HCT116 (cell line): ENCODE measurements around the gene YWHAG. TPM values are rescaled to one million over a fixed set of nuclear protein-coding genes. Genes with fewer than 3 reads are reported as not detected.

Experiments
- ATAC-seq: fragments of 200-7000 bp; cut with Tn5 transposase; 2 replicates; pipeline ENCODE4 v1.9.1; 2020; ENCODE audit warnings: mild to moderate bottlenecking, moderate library complexity
- BruUV-seq: library from RNA; stranded (reverse); fragments of 400-500 nt; replicated peaks from 2 replicates; lab custom pipeline; 2021; lab: Mats Ljungman, UMichigan
- CTCF ChIA-PET: fragments of 300-600 bp; sonication (Branson Sonifier 250); formaldehyde crosslinking; loops from one replicate; lab custom pipeline; 2021; ENCODE audit warnings: antibody characterized with exemption; lab: Charles Lee
- POLR2A ChIA-PET: fragments of 300-600, 350-600 bp; sonication (Branson Sonifier 250); formaldehyde crosslinking; loops from one replicate; lab custom pipeline; 2021; ENCODE audit warnings: antibody characterized with exemption; lab: Charles Lee
- RAD21 ChIA-PET, 2 experiments: fragments of 300-600 bp; sonication (Branson Sonifier 250); formaldehyde crosslinking; loops; one replicate each; lab custom pipeline; 2023; ENCODE audit warnings: low total read pairs in 2 of 2; ENCODE audit not compliant: uncharacterized antibody in 2 of 2, unreplicated experiment in 2 of 2, low non-redundant PET in 1 of 2; lab: Charles Lee
- DNase-seq: peaks from one replicate; pipeline ENCODE4 v3.0.0-alpha.2; 2010; ENCODE audit warnings: low read depth, low spot score
- H2AFZ ChIP-seq: fragments of 200-600 bp; shearing (Covaris generic), sonication (generic); 2 replicates; pipeline ENCODE4 v1.6.1; 2017; ENCODE audit warnings: low read depth, mixed run types, mixed read lengths, antibody characterized with exemption, low read length; ENCODE audit not compliant: poor library complexity, severe bottlenecking
- H3K27ac ChIP-seq: 2 replicates; pipeline ENCODE4 v1.5.1; 2012; ENCODE audit warnings: low read depth, low read length
- H3K27me3 ChIP-seq: fragments of 200-600 bp; sonication (generic); 2 replicates; pipeline ENCODE4 v1.6.1; 2016; ENCODE audit warnings: mixed run types, low read length, mixed read lengths; ENCODE audit not compliant: insufficient read depth
- H3K36me3 ChIP-seq, 2 experiments: fragments of 200-500 bp in 1 of 2; fragments of 200-600 bp in 1 of 2; sonication (Bioruptor generic) in 1 of 2; sonication (generic) in 1 of 2; 2 replicates each; pipeline versions ENCODE4 v1.5.1 to v1.6.1; 2014 to 2016; ENCODE audit warnings: low read length in 2 of 2, inconsistent platforms in 1 of 2, mixed read lengths in 1 of 2, mixed run types in 1 of 2; ENCODE audit not compliant: insufficient read depth in 2 of 2, control insufficient read depth in 1 of 2
- H3K4me1 ChIP-seq, 2 experiments: fragments of 200-600 bp in 1 of 2; sonication (generic) in 1 of 2; 2 replicates each; pipeline versions ENCODE4 v1.5.1 to v1.6.1; 2012 to 2017; ENCODE audit warnings: low read length in 2 of 2, inconsistent platforms in 1 of 2, mild to moderate bottlenecking in 1 of 2, mixed read lengths in 1 of 2, mixed run types in 1 of 2, moderate library complexity in 1 of 2; ENCODE audit not compliant: insufficient read depth in 2 of 2, control insufficient read depth in 1 of 2
- H3K4me2 ChIP-seq: fragments of 200-600 bp; sonication (generic); 2 replicates; pipeline ENCODE4 v1.6.1; 2017; ENCODE audit warnings: mixed run types, low read length, mixed read lengths
- H3K4me3 ChIP-seq, 2 experiments: fragments of 200-600 bp in 1 of 2; sonication (generic) in 1 of 2; replicated peaks in 1 of 2; 2 replicates each; pipeline ENCODE4 v1.5.1; 2011 to 2016; ENCODE audit warnings: low read length in 2 of 2, control low read depth in 1 of 2, low read depth in 1 of 2, mild to moderate bottlenecking in 1 of 2, mixed read lengths in 1 of 2, mixed run types in 1 of 2
- H3K79me2 ChIP-seq: fragments of 200-600 bp; sonication (generic); 2 replicates; pipeline ENCODE4 v1.6.1; 2017; ENCODE audit warnings: mild to moderate bottlenecking, mixed run types, low read length, moderate library complexity, mixed read lengths; ENCODE audit not compliant: insufficient read depth
- H3K9ac ChIP-seq: fragments of 200-600 bp; sonication (generic); 2 replicates; pipeline ENCODE4 v1.6.1; 2016; ENCODE audit warnings: low read length, mixed read lengths
- H3K9me2 ChIP-seq: fragments of 200-600 bp; sonication (generic), shearing (Covaris generic); 2 replicates; pipeline ENCODE4 v1.6.1; 2017; ENCODE audit warnings: mixed run types, mild to moderate bottlenecking, moderate library complexity; ENCODE audit not compliant: insufficient read depth
- H3K9me3 ChIP-seq, 2 experiments: fragments of 200-500 bp in 1 of 2; fragments of 200-600 bp in 1 of 2; sonication (Bioruptor generic) in 1 of 2; sonication (generic) in 1 of 2; 2 replicates each; pipeline ENCODE4 v1.6.1; 2014 to 2017; ENCODE audit warnings: low read length in 2 of 2, mixed read lengths in 2 of 2, inconsistent platforms in 1 of 2, low read depth in 1 of 2, mild to moderate bottlenecking in 1 of 2, mixed run types in 1 of 2, moderate library complexity in 1 of 2; ENCODE audit not compliant: control insufficient read depth in 1 of 2, insufficient read depth in 1 of 2
- H4K20me1 ChIP-seq: fragments of 200-600 bp; sonication (generic), shearing (Covaris generic); 2 replicates; pipeline ENCODE4 v1.6.1; 2017; ENCODE audit warnings: mixed run types, mild to moderate bottlenecking, moderate library complexity; ENCODE audit not compliant: insufficient read depth
- CTCF ChIP-seq, 3 experiments: fragments of 200-600 bp in 1 of 3; sonication (generic) in 1 of 3; IDR thresholded peaks in 2 of 3; conservative IDR thresholded peaks in 1 of 3; 2 replicates each; pipeline ENCODE4 v1.5.1; 2012 to 2017; ENCODE audit warnings: low read depth in 2 of 3, low read length in 2 of 3, antibody characterized with exemption in 1 of 3, borderline replicate concordance in 1 of 3, control low read depth in 1 of 3, mild to moderate bottlenecking in 1 of 3, mixed read lengths in 1 of 3, mixed run types in 1 of 3, moderate library complexity in 1 of 3; ENCODE audit not compliant: insufficient read depth in 1 of 3
- POLR2AphosphoS5 ChIP-seq: IDR thresholded peaks from 2 replicates; pipeline ENCODE4 v1.6.1; 2011; ENCODE audit warnings: mild to moderate bottlenecking, low read depth, low read length, moderate library complexity
- RAD21 ChIP-seq: IDR thresholded peaks from 2 replicates; pipeline ENCODE4 v1.6.1; 2012; ENCODE audit warnings: low read depth, mild to moderate bottlenecking
- SP1 ChIP-seq: IDR thresholded peaks from 2 replicates; pipeline ENCODE4 v1.6.1; 2012; ENCODE audit warnings: low read depth
- SRF ChIP-seq: IDR thresholded peaks from 2 replicates; pipeline ENCODE4 v1.6.1; 2012; ENCODE audit warnings: low read depth
- intact Hi-C: fragments of 100-400 bp; cut with micrococcal nuclease; formaldehyde crosslinking; loops from 2 replicates; pipeline ENCODE4 v1.10.0; 2022
- total RNA-seq: library from RNA; stranded (reverse); gene quantifications from one replicate; pipeline ENCODE4 v1.2.1, GENCODE V29; 2021; ENCODE audit not compliant: unreplicated experiment

YWHAG gene
- total RNA-seq, 1 experiment from 2014 or later: 170 TPM

DNA sequence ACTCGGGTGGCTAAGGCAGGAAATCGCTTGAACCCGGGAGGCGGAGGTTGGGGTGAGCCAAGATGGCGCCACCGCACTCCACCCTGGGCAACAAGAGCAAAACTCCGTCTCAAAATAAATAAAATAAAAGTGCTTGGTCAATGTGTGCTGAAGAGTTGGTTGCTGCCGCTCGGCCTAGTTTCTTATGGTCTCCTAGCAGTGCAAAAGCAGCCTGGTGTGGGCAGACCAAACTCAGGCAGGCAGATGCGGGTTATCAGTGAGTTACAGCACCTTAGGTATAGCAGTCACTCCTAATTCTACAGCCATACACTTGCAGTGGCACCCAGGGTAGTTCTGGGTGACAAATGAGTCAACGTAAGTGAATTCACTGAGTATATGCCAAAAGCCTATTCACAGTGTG, 33.7 kb downstream of the YWHAG start:
- Histone ChIP-seq H3K4me3 (no peak overlapping the region), H3K4me2 (no peak overlapping the region), H4K20me1 (peaks cover 23% of the 10 kb centered on the region; the same call in 1 of the 2 replicates), H2AFZ (no peak overlapping the region), H3K27me3 (no peaks in the 10 kb centered on the region), H3K36me3 (peaks cover 24 to 48% of the 10 kb centered on the region in 2 experiments), H3K79me2 (peaks cover 79% of the 10 kb centered on the region), H3K9ac (no peak overlapping the region), H3K9me3 (no peaks in the 10 kb centered on the region), H3K27ac (no peak overlapping the region), H3K4me1 (peaks cover 1 to 2% of the 10 kb centered on the region in 2 experiments; a peak in 2 of 4 replicates), H3K9me2 (no peaks in the 10 kb centered on the region)
- ChIA-PET CTCF (interaction anchor here (1.2 kb wide), 1 partner anchor 11 kb away, joined by 3 read pairs; no protein-coding TSS in a partner anchor), POLR2A (interaction anchor here (0.7 kb wide), 1 partner anchor 61 kb away, joined by 3 read pairs; no protein-coding TSS in a partner anchor), RAD21 (no interaction called here)
- ATAC-seq: no peak
- intact Hi-C loops: no loop called here
- no TSS peak for BruUV-seq
- no peak for DNase-seq
- TF ChIP-seq RAD21 (no peak), SP1 (no peak)

GRCh38 chr7:76318488-76319353, 40.1 kb downstream of the YWHAG start:
- Histone ChIP-seq H4K20me1 (peaks cover 3% of the 10 kb centered on the region; the same call in 1 of the 2 replicates), H3K4me2 (peak overlapping the region; percentile 96), H3K9me3 (no peaks in the 10 kb centered on the region), H3K27ac (peak overlapping the region; percentile 73), H3K27me3 (no peaks in the 10 kb centered on the region), H3K9ac (peak overlapping the region; percentile 81), H3K79me2 (peaks cover 19% of the 10 kb centered on the region; the same call in 1 of the 2 replicates), H3K9me2 (no peaks in the 10 kb centered on the region), H2AFZ (no peak overlapping the region), H3K4me3 (peak overlapping the region; percentile 68 to 75), H3K36me3 (peaks cover 0 to 13% of the 10 kb centered on the region in 2 experiments; a peak in 1 of 4 replicates), H3K4me1 (peaks cover 23 to 40% of the 10 kb centered on the region in 2 experiments)
- TSS peak; percentile 73 for BruUV-seq
- peak; percentile 46 for ATAC-seq
- intact Hi-C loops: no loop called here
- POLR2A ChIA-PET: interaction anchor here (1.3 to 3.0 kb wide), 6 partner anchors 8 to 41 kb away, joined by 3 to 8 read pairs (median 4); partner anchors contain the start of gene YWHAG
- TF ChIP-seq POLR2AphosphoS5: peak; percentile 43
- TF ChIP-seq SRF: no peak
- peak in 2 of 3 experiments; percentile 31 to 42; a peak in 4 of 6 replicates for TF ChIP-seq CTCF (IDR thresholded peaks at IDR 0.05 in 2 of 3, conservative IDR thresholded peaks at IDR 0.05 in 1 of 3; ENCODE audit: borderline replicate concordance in 1 of 3, insufficient read depth in 1 of 3, low read depth in 2 of 3, low read length in 2 of 3)
- RAD21 ChIA-PET: interaction anchor here in 1 of 2 experiments (0.6 kb wide), 1 partner anchor 27 kb away, joined by 3 read pairs; no protein-coding TSS in a partner anchor
- DNase-seq: no peak
- CTCF ChIA-PET: interaction anchor here (1.0 to 3.6 kb wide), 6 partner anchors 8 to 140 kb away, joined by 3 to 20 read pairs (median 4); partner anchors contain the start of gene YWHAG
